ENCODE measurements around the gene OCIAD1.

OCIAD1 gene

GRCh38 chr4:48796927-48797679 lies 33.8 kb upstream of the OCIAD1 start:
- TF ChIP-seq, protein P1, sequence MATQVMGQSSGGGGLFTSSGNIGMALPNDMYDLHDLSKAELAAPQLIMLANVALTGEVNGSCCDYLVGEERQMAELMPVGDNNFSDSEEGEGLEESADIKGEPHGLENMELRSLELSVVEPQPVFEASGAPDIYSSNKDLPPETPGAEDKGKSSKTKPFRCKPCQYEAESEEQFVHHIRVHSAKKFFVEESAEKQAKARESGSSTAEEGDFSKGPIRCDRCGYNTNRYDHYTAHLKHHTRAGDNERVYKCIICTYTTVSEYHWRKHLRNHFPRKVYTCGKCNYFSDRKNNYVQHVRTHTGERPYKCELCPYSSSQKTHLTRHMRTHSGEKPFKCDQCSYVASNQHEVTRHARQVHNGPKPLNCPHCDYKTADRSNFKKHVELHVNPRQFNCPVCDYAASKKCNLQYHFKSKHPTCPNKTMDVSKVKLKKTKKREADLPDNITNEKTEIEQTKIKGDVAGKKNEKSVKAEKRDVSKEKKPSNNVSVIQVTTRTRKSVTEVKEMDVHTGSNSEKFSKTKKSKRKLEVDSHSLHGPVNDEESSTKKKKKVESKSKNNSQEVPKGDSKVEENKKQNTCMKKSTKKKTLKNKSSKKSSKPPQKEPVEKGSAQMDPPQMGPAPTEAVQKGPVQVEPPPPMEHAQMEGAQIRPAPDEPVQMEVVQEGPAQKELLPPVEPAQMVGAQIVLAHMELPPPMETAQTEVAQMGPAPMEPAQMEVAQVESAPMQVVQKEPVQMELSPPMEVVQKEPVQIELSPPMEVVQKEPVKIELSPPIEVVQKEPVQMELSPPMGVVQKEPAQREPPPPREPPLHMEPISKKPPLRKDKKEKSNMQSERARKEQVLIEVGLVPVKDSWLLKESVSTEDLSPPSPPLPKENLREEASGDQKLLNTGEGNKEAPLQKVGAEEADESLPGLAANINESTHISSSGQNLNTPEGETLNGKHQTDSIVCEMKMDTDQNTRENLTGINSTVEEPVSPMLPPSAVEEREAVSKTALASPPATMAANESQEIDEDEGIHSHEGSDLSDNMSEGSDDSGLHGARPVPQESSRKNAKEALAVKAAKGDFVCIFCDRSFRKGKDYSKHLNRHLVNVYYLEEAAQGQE (IDR thresholded peaks at IDR 0.05; ENCODE audit: low read depth): no peak
- TF ChIP-seq TAF1 (IDR thresholded peaks at IDR 0.05; ENCODE audit: low read depth) (no peak), CEBPB (IDR thresholded peaks at IDR 0.05) (no peak), EGR1 (IDR thresholded peaks at IDR 0.05) (no peak), FOXM1 (IDR thresholded peaks at IDR 0.05; ENCODE audit: borderline replicate concordance, low read depth) (no peak), ZBTB7A (IDR thresholded peaks at IDR 0.05; ENCODE audit: low read depth) (no peak), NFIC (IDR thresholded peaks at IDR 0.05) (no peak), TCF12 (IDR thresholded peaks at IDR 0.05; ENCODE audit: low read depth) (no peak), EP300 (IDR thresholded peaks at IDR 0.05; ENCODE audit: borderline replicate concordance) (no peak), YY1 (IDR thresholded peaks at IDR 0.05; ENCODE audit: low read depth) (no peak), TEAD4 (IDR thresholded peaks at IDR 0.05) (no peak), CREB1 (IDR thresholded peaks at IDR 0.05; ENCODE audit: low read depth) (no peak), RAD21 (IDR thresholded peaks at IDR 0.05; ENCODE audit: low read depth) (no peak)
- TF ChIP-seq, protein P2, sequence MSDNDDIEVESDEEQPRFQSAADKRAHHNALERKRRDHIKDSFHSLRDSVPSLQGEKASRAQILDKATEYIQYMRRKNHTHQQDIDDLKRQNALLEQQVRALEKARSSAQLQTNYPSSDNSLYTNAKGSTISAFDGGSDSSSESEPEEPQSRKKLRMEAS (IDR thresholded peaks at IDR 0.05): no peak
- TF ChIP-seq, protein P3, sequence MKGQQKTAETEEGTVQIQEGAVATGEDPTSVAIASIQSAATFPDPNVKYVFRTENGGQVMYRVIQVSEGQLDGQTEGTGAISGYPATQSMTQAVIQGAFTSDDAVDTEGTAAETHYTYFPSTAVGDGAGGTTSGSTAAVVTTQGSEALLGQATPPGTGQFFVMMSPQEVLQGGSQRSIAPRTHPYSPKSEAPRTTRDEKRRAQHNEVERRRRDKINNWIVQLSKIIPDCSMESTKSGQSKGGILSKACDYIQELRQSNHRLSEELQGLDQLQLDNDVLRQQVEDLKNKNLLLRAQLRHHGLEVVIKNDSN (IDR thresholded peaks at IDR 0.05): no peak

DNA sequence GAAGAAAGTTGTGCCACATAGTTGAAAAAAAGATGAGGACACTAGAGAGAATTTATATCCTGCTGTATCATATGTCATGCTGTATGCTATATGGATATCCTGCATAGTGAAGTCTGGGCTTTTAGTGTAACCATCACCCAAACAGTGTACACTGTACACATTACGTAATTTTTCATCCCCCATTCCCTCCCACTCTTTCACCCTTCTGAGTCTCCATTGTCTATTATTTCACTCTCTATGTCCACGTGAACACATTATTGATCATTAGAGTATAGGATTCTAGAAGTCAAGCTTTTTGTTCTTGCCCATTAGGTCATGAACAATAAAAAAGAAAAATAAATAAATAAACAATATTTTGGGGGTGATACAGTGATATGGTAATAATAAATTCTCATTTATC lies 32.8 kb upstream of the OCIAD1 start:
- no peak for TF ChIP-seq TEAD4 (IDR thresholded peaks at IDR 0.05)
- no peak for TF ChIP-seq TCF12 (IDR thresholded peaks at IDR 0.05; ENCODE audit: low read depth)
- TF ChIP-seq ZBTB7A (IDR thresholded peaks at IDR 0.05; ENCODE audit: low read depth): no peak
- TF ChIP-seq, protein P2 (IDR thresholded peaks at IDR 0.05): no peak
- TF ChIP-seq EGR1 (IDR thresholded peaks at IDR 0.05): no peak
- TF ChIP-seq, protein P1 (IDR thresholded peaks at IDR 0.05; ENCODE audit: low read depth): no peak
- no peak for TF ChIP-seq YY1 (IDR thresholded peaks at IDR 0.05; ENCODE audit: low read depth)
- TF ChIP-seq CREB1 (IDR thresholded peaks at IDR 0.05; ENCODE audit: low read depth): no peak
- no peak for TF ChIP-seq NFIC (IDR thresholded peaks at IDR 0.05)
- TF ChIP-seq FOXM1 (IDR thresholded peaks at IDR 0.05; ENCODE audit: borderline replicate concordance, low read depth): no peak
- TF ChIP-seq RAD21 (IDR thresholded peaks at IDR 0.05; ENCODE audit: low read depth): no peak
- no peak for TF ChIP-seq TAF1 (IDR thresholded peaks at IDR 0.05; ENCODE audit: low read depth)
- TF ChIP-seq CEBPB (IDR thresholded peaks at IDR 0.05): no peak
- TF ChIP-seq EP300 (IDR thresholded peaks at IDR 0.05; ENCODE audit: borderline replicate concordance): no peak
- TF ChIP-seq, protein P3 (IDR thresholded peaks at IDR 0.05): no peak

- TF ChIP-seq EP300 (IDR thresholded peaks at IDR 0.05; ENCODE audit: borderline replicate concordance) (no peak), RAD21 (IDR thresholded peaks at IDR 0.05; ENCODE audit: low read depth) (no peak), NFIC (IDR thresholded peaks at IDR 0.05) (no peak), ZBTB7A (IDR thresholded peaks at IDR 0.05; ENCODE audit: low read depth) (no peak), FOXM1 (IDR thresholded peaks at IDR 0.05; ENCODE audit: borderline replicate concordance, low read depth) (no peak), TEAD4 (IDR thresholded peaks at IDR 0.05) (no peak), TAF1 (IDR thresholded peaks at IDR 0.05; ENCODE audit: low read depth) (no peak), TCF12 (IDR thresholded peaks at IDR 0.05; ENCODE audit: low read depth) (no peak), CEBPB (IDR thresholded peaks at IDR 0.05) (no peak), CREB1 (IDR thresholded peaks at IDR 0.05; ENCODE audit: low read depth) (no peak)
- TF ChIP-seq, protein P3 (IDR thresholded peaks at IDR 0.05): no peak
- TF ChIP-seq, protein P1 (IDR thresholded peaks at IDR 0.05; ENCODE audit: low read depth): no peak
Measured at GRCh38 chr4:48799157-48799556, 31.7 kb upstream of the OCIAD1 start.
